ENCODE results near the gene ARFGAP1. TPM values are rescaled to one million over a fixed set of nuclear protein-coding genes. Genes with fewer than 3 reads are reported as not detected.

Gene ARFGAP1
- total and polyA plus RNA-seq, 2 of the 8 experiments (the other 6 are each of a cell fraction or from before 2014, with no cell fraction given) = 93.7 to 100 TPM

- no peak for TF ChIP-seq E2F6 (IDR thresholded peaks at IDR 0.05)
- TF ChIP-seq, protein P1, sequence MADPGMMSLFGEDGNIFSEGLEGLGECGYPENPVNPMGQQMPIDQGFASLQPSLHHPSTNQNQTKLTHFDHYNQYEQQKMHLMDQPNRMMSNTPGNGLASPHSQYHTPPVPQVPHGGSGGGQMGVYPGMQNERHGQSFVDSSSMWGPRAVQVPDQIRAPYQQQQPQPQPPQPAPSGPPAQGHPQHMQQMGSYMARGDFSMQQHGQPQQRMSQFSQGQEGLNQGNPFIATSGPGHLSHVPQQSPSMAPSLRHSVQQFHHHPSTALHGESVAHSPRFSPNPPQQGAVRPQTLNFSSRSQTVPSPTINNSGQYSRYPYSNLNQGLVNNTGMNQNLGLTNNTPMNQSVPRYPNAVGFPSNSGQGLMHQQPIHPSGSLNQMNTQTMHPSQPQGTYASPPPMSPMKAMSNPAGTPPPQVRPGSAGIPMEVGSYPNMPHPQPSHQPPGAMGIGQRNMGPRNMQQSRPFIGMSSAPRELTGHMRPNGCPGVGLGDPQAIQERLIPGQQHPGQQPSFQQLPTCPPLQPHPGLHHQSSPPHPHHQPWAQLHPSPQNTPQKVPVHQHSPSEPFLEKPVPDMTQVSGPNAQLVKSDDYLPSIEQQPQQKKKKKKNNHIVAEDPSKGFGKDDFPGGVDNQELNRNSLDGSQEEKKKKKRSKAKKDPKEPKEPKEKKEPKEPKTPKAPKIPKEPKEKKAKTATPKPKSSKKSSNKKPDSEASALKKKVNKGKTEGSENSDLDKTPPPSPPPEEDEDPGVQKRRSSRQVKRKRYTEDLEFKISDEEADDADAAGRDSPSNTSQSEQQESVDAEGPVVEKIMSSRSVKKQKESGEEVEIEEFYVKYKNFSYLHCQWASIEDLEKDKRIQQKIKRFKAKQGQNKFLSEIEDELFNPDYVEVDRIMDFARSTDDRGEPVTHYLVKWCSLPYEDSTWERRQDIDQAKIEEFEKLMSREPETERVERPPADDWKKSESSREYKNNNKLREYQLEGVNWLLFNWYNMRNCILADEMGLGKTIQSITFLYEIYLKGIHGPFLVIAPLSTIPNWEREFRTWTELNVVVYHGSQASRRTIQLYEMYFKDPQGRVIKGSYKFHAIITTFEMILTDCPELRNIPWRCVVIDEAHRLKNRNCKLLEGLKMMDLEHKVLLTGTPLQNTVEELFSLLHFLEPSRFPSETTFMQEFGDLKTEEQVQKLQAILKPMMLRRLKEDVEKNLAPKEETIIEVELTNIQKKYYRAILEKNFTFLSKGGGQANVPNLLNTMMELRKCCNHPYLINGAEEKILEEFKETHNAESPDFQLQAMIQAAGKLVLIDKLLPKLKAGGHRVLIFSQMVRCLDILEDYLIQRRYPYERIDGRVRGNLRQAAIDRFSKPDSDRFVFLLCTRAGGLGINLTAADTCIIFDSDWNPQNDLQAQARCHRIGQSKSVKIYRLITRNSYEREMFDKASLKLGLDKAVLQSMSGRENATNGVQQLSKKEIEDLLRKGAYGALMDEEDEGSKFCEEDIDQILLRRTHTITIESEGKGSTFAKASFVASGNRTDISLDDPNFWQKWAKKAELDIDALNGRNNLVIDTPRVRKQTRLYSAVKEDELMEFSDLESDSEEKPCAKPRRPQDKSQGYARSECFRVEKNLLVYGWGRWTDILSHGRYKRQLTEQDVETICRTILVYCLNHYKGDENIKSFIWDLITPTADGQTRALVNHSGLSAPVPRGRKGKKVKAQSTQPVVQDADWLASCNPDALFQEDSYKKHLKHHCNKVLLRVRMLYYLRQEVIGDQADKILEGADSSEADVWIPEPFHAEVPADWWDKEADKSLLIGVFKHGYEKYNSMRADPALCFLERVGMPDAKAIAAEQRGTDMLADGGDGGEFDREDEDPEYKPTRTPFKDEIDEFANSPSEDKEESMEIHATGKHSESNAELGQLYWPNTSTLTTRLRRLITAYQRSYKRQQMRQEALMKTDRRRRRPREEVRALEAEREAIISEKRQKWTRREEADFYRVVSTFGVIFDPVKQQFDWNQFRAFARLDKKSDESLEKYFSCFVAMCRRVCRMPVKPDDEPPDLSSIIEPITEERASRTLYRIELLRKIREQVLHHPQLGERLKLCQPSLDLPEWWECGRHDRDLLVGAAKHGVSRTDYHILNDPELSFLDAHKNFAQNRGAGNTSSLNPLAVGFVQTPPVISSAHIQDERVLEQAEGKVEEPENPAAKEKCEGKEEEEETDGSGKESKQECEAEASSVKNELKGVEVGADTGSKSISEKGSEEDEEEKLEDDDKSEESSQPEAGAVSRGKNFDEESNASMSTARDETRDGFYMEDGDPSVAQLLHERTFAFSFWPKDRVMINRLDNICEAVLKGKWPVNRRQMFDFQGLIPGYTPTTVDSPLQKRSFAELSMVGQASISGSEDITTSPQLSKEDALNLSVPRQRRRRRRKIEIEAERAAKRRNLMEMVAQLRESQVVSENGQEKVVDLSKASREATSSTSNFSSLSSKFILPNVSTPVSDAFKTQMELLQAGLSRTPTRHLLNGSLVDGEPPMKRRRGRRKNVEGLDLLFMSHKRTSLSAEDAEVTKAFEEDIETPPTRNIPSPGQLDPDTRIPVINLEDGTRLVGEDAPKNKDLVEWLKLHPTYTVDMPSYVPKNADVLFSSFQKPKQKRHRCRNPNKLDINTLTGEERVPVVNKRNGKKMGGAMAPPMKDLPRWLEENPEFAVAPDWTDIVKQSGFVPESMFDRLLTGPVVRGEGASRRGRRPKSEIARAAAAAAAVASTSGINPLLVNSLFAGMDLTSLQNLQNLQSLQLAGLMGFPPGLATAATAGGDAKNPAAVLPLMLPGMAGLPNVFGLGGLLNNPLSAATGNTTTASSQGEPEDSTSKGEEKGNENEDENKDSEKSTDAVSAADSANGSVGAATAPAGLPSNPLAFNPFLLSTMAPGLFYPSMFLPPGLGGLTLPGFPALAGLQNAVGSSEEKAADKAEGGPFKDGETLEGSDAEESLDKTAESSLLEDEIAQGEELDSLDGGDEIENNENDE (IDR thresholded peaks at IDR 0.05; ENCODE audit: insufficient replicate concordance, low read length) = no peak
Measured at GRCh38 chr20:63307538-63308217, 35.1 kb downstream of the ARFGAP1 start (continued).
